Measurements from ENCODE around the gene ELOVL2. TPM values are rescaled to one million over a fixed set of nuclear protein-coding genes. Genes with fewer than 3 reads are reported as not detected.

The ELOVL2 gene
- total RNA-seq, 6 donors from 2014 or later = 0.10 to 0.54 (median 0.31) TPM; not detected in 3

GRCh38 chr6:11085758-11086435, 41.8 kb upstream of the ELOVL2 start:
- no peak overlapping the region for H3K27ac ChIP-seq
- no peaks in the 10 kb centered on the region for H3K9me3 ChIP-seq
- H3K4me3 ChIP-seq = no peak overlapping the region
- 46 to 54% methylated on average over 3 of the region's 3 CpGs for WGBS, 2 donors
- H3K27me3 ChIP-seq = no peaks in the 10 kb centered on the region
- DNase-seq (no peak), ATAC-seq (ENCODE audit: low FRiP score in 2 of 2) (no peak)
- H3K4me1 ChIP-seq = no peaks in the 10 kb centered on the region
- TF ChIP-seq EP300 (IDR thresholded peaks at IDR 0.05) = no peak
- no peak for TF ChIP-seq CTCF (IDR thresholded peaks at IDR 0.05)
- no peak for TF ChIP-seq POLR2AphosphoS5 (IDR thresholded peaks at IDR 0.05)
- no peak for TF ChIP-seq POLR2A (IDR thresholded peaks at IDR 0.05)
- H3K36me3 ChIP-seq = no peaks in the 10 kb centered on the region

- DNase-seq = no peak
- H3K4me3 ChIP-seq = no peak overlapping the region
- H3K9me3 ChIP-seq = no peaks in the 10 kb centered on the region
- no peak overlapping the region for H3K27ac ChIP-seq
- TF ChIP-seq POLR2AphosphoS5 (IDR thresholded peaks at IDR 0.05) = no peak
- no peak for TF ChIP-seq EP300 (IDR thresholded peaks at IDR 0.05)
- TF ChIP-seq CTCF (IDR thresholded peaks at IDR 0.05) = no peak
- TF ChIP-seq POLR2A (IDR thresholded peaks at IDR 0.05) = no peak
- H3K4me1 ChIP-seq = no peaks in the 10 kb centered on the region
- no peaks in the 10 kb centered on the region for H3K27me3 ChIP-seq
- no peak for ATAC-seq (ENCODE audit: low FRiP score in 2 of 2)
- 93 to 98% methylated on average over 4 to 5 of the region's 5 CpGs for WGBS, 2 donors
- H3K36me3 ChIP-seq = no peaks in the 10 kb centered on the region
These were observed 39.9 kb upstream of the ELOVL2 start for GRCh38 chr6:11083956-11084355.

GRCh38 chr6:11083491-11083890, 39.4 kb upstream of the ELOVL2 start:
- ATAC-seq (ENCODE audit: low FRiP score in 2 of 2) = no peak
- DNase-seq = no peak
- H3K4me1 ChIP-seq = no peaks in the 10 kb centered on the region
- H3K36me3 ChIP-seq = no peaks in the 10 kb centered on the region
- no peaks in the 10 kb centered on the region for H3K27me3 ChIP-seq
- no peak overlapping the region for H3K4me3 ChIP-seq
- no peaks in the 10 kb centered on the region for H3K9me3 ChIP-seq
- no peak for TF ChIP-seq POLR2A (IDR thresholded peaks at IDR 0.05)
- TF ChIP-seq POLR2AphosphoS5 (IDR thresholded peaks at IDR 0.05) = no peak
- no peak for TF ChIP-seq CTCF (IDR thresholded peaks at IDR 0.05)
- no peak for TF ChIP-seq EP300 (IDR thresholded peaks at IDR 0.05)
- no peak overlapping the region for H3K27ac ChIP-seq
- WGBS, 2 donors = 82 to 83% methylated on average over 4 of the region's 4 CpGs

DNA sequence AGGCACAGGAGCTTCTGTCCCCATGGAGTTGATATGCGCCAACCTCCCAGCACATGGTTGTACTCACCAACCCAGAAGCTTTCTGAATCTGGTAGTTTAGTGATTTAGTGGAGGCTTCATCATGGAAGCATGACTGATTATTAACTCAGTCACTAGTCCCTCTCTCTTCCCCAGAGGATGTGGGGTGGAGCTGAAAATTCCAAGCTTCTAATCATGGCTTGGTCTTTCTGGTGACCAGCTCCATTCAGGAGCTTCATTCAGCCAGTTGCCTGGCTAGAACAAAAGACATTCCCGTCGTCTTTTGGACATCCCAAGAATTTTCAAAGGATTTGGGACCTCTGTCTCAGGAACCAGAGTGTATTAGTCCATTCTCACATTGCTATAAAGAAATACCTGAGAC, 36.2 kb upstream of the ELOVL2 start:
- no peak for DNase-seq
- Histone ChIP-seq H3K27me3 (no peaks in the 10 kb centered on the region), H3K4me3 (no peak overlapping the region), H3K9me3 (no peaks in the 10 kb centered on the region), H3K4me1 (no peaks in the 10 kb centered on the region), H3K27ac (no peak overlapping the region), H3K36me3 (no peaks in the 10 kb centered on the region)
- WGBS, 2 donors = 57 to 69% methylated on average over 3 of the region's 3 CpGs
- TF ChIP-seq POLR2A (IDR thresholded peaks at IDR 0.05) = no peak
- no peak for TF ChIP-seq EP300 (IDR thresholded peaks at IDR 0.05)
- TF ChIP-seq POLR2AphosphoS5 (IDR thresholded peaks at IDR 0.05) = no peak
- ATAC-seq (ENCODE audit: low FRiP score in 2 of 2) = no peak

- DNase-seq = no peak
- Histone ChIP-seq H3K36me3 (no peaks in the 10 kb centered on the region), H3K27ac (no peak overlapping the region), H3K4me3 (no peak overlapping the region), H3K4me1 (no peaks in the 10 kb centered on the region), H3K9me3 (no peaks in the 10 kb centered on the region), H3K27me3 (no peaks in the 10 kb centered on the region)
- no peak for TF ChIP-seq POLR2AphosphoS5 (IDR thresholded peaks at IDR 0.05)
- no peak for TF ChIP-seq EP300 (IDR thresholded peaks at IDR 0.05)
- no peak for TF ChIP-seq POLR2A (IDR thresholded peaks at IDR 0.05)
- TF ChIP-seq CTCF (IDR thresholded peaks at IDR 0.05) = no peak
- ATAC-seq (ENCODE audit: low FRiP score in 2 of 2) = no peak
- 95% methylated on average over 4 of the region's 4 CpGs for WGBS, 2 donors
These were observed 34.2 kb upstream of the ELOVL2 start for GRCh38 chr6:11078266-11078665.
